Nephron progenitor cell (in vitro differentiated cells): ENCODE data around the gene PRRX2.

Experiments used
- DNase-seq: peaks from one replicate; pipeline ENCODE4 v3.0.0; 2021
- H3K27ac Mint-ChIP-seq: 2 replicates; pipeline ENCODE4 v1.8.0; 2021; ENCODE audit warnings: mild to moderate bottlenecking, moderate library complexity, mixed read lengths
- H3K27me3 Mint-ChIP-seq: 2 replicates; pipeline ENCODE4 v1.8.0; 2021; ENCODE audit warnings: mild to moderate bottlenecking, low read depth, mixed read lengths; ENCODE audit not compliant: poor library complexity
- H3K36me3 Mint-ChIP-seq: 2 replicates; pipeline ENCODE4 v1.8.0; 2021; ENCODE audit warnings: low read depth, mixed read lengths
- H3K4me1 Mint-ChIP-seq: 2 replicates; pipeline ENCODE4 v1.8.0; 2021; ENCODE audit warnings: mixed read lengths
- H3K4me3 Mint-ChIP-seq: 2 replicates; pipeline ENCODE4 v1.8.0; 2021; ENCODE audit warnings: mild to moderate bottlenecking, moderate library complexity, mixed read lengths
- H3K9me3 Mint-ChIP-seq: 2 replicates; pipeline ENCODE4 v1.8.0; 2021; ENCODE audit warnings: mild to moderate bottlenecking, moderate library complexity, mixed read lengths
- CTCF ChIP-seq: fragments of 200-600 bp; sonication (generic); IDR thresholded peaks from 2 replicates; pipeline ENCODE4 v1.5.0; 2021; ENCODE audit warnings: antibody characterized with exemption

PRRX2 gene

GRCh38 chr9:129751841-129752801 lies 86.7 kb downstream of the PRRX2 start:
- H3K27ac Mint-ChIP-seq, result no peak overlapping the region
- H3K4me1 Mint-ChIP-seq, result peaks cover 39% of the 10 kb centered on the region
- peaks cover 13% of the 10 kb centered on the region for H3K27me3 Mint-ChIP-seq
- DNase-seq, result no peak
- H3K4me3 Mint-ChIP-seq, result peak overlapping the region; percentile 72
- no peaks in the 10 kb centered on the region for H3K9me3 Mint-ChIP-seq
- no peak for TF ChIP-seq CTCF
- no peaks in the 10 kb centered on the region for H3K36me3 Mint-ChIP-seq

GRCh38 chr9:129752900-129753729 lies 87.7 kb downstream of the PRRX2 start, which contains the start of gene PTGES:
TSS of gene PTGES (minus strand) at chr9:129753042. CDS start at chr9:129753012, 30 bp downstream.
- Mint-ChIP-seq H3K4me1 (peaks cover 44% of the 10 kb centered on the region), H3K27me3 (peaks cover 14% of the 10 kb centered on the region), H3K36me3 (no peaks in the 10 kb centered on the region), H3K9me3 (no peaks in the 10 kb centered on the region), H3K27ac (no peak within 1 kb of the TSS), H3K4me3 (peak within 1 kb of the TSS; percentile 72)
- TF ChIP-seq CTCF, result no peak
- DNase-seq, result peak; percentile 87

- Mint-ChIP-seq H3K4me3 (no peak overlapping the region), H3K36me3 (no peaks in the 10 kb centered on the region), H3K4me1 (peaks cover 48% of the 10 kb centered on the region), H3K27ac (no peak overlapping the region), H3K9me3 (no peaks in the 10 kb centered on the region), H3K27me3 (peaks cover 16% of the 10 kb centered on the region)
- no peak for TF ChIP-seq CTCF
- no peak for DNase-seq
These were observed 89.7 kb downstream of the PRRX2 start for GRCh38 chr9:129755151-129755550.

GRCh38 chr9:129756191-129756590 lies 90.7 kb downstream of the PRRX2 start:
- no peak for TF ChIP-seq CTCF
- H3K36me3 Mint-ChIP-seq, result no peaks in the 10 kb centered on the region
- no peak overlapping the region for H3K27ac Mint-ChIP-seq
- no peak overlapping the region for H3K4me3 Mint-ChIP-seq
- DNase-seq, result no peak
- peaks cover 53% of the 10 kb centered on the region for H3K4me1 Mint-ChIP-seq
- H3K27me3 Mint-ChIP-seq, result peaks cover 16% of the 10 kb centered on the region
- H3K9me3 Mint-ChIP-seq, result no peaks in the 10 kb centered on the region

- no peak overlapping the region for H3K27ac Mint-ChIP-seq
- H3K36me3 Mint-ChIP-seq, result no peaks in the 10 kb centered on the region
- no peaks in the 10 kb centered on the region for H3K9me3 Mint-ChIP-seq
- peaks cover 58% of the 10 kb centered on the region for H3K4me1 Mint-ChIP-seq
- no peak overlapping the region for H3K4me3 Mint-ChIP-seq
- H3K27me3 Mint-ChIP-seq, result peaks cover 12% of the 10 kb centered on the region
- DNase-seq, result no peak
- no peak for TF ChIP-seq CTCF
These were observed 91.6 kb downstream of the PRRX2 start for GRCh38 chr9:129757045-129757444.
